ENCODE results near the gene TBC1D2B.

GRCh38 chr15:78050441-78050809, 27.1 kb downstream of the TBC1D2B start:
- no peak for TF ChIP-seq CTCF (optimal IDR thresholded peaks at IDR 0.05 in 1 of 3, IDR thresholded peaks at IDR 0.05 in 1 of 3, conservative IDR thresholded peaks at IDR 0.05 in 1 of 3; ENCODE audit: extremely low read depth in 1 of 3, insufficient read depth in 2 of 3, low read length in 3 of 3)
- no peak for TF ChIP-seq EZH2 (IDR thresholded peaks at IDR 0.05; ENCODE audit: low read length)

Measured in keratinocyte (primary cell).